HG03342 (cell line): ENCODE results near the gene IL36A.

Experiments used
- ATAC-seq: cut with Tn5 transposase; IDR thresholded peaks from one replicate; pipeline ENCODE4 v1.9.1; 2021; ENCODE audit warnings: mild to moderate bottlenecking, moderate library complexity; ENCODE audit not compliant: unreplicated experiment

Gene IL36A

DNA sequence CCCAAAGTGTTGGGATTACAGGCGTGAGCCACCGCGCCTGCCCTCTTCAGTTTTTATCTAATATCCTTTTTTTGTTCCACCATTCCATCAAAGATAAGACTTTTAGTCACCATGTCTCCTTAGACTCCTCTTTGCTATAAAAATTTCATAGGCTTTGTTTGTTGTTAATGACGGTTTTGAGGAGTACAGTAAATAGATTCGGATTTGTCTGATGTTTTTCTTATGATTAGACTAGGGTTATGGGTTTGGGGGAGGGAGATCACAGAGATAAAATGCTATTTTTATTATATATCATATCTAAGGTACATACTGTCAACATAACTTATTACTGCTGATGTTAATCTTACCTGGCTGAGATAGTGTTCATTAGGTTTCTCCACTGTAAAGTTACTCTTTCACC is 41.2 kb downstream of the IL36A start:
- ATAC-seq, result no peak

- no peak for ATAC-seq
Measured at GRCh38 chr2:113050921-113051895, 45.9 kb downstream of the IL36A start.

GRCh38 chr2:113052396-113052917 is 47.2 kb downstream of the IL36A start, which contains the start of gene IL36B:
Gene IL36B, minus strand, starts transcription at chr2:113052867.
- ATAC-seq, result no peak

DNA sequence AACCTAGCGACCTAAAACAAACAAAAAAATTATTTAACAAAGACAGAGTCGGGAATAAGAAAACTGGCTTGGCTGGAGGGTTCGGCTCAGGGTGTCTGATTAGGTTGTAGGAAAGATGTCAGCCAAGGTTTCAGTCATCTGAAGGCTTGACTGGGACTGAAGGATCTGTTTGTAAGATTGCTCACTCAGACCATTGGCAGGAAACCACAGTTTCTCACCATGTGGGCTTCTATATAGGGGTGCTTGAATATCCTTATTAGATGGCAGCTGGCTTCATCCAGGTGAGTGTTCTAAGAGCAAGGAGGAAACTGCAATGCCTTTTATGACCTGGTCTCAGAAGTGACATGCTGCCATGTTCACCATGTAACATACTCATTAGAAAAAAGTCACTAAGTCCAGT is 48.4 kb downstream of the IL36A start:
- no peak for ATAC-seq

DNA sequence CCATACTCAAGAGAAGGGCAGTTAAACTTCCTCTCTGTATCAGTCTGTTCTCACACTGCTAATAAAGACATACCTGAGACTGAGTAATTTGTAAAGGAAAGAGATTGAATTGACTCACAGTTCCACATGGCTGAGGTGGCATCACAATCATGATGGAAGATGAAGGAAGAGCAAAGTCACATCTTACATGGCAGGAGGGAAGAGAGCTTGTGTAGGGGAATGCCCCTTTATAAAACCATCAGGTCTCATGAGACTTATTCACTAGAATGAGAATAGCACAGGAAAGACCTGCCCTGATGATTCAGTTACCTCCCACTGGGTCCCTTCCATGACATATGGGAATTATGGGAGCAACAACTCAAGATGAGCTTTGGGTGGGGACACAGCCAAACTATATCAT is 48.8 kb downstream of the IL36A start:
- ATAC-seq, result no peak

DNA sequence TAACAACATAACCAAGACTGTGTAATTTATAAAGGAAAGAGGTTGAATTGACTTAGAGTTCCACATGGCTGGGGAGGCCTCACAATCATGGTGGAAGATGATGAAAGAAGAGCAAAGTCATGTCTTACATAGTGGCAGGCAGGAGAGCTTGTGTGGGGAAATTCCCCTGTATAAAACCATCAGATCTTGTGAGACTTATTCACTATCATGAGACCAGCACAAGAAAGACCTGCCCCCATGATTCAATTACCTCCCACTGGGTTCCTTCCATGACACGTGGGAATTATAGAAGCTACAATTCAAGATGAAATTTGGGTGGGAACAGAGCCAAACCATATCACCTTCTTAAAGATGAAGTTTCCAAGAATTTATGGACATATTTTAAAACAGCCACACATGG is 51.3 kb downstream of the IL36A start:
- ATAC-seq, result no peak

GRCh38 chr2:113057117-113057516 is 51.9 kb downstream of the IL36A start:
- ATAC-seq, result no peak
